ENCODE data around the gene EEF1G. TPM values are rescaled to one million over a fixed set of nuclear protein-coding genes. Genes with fewer than 3 reads are reported as not detected.

The EEF1G gene
- total and polyA plus RNA-seq, 2 of the 13 experiments (the other 11 are each of a cell fraction or from before 2014, with no cell fraction given), result 1,787 to 2,144 TPM

DNA sequence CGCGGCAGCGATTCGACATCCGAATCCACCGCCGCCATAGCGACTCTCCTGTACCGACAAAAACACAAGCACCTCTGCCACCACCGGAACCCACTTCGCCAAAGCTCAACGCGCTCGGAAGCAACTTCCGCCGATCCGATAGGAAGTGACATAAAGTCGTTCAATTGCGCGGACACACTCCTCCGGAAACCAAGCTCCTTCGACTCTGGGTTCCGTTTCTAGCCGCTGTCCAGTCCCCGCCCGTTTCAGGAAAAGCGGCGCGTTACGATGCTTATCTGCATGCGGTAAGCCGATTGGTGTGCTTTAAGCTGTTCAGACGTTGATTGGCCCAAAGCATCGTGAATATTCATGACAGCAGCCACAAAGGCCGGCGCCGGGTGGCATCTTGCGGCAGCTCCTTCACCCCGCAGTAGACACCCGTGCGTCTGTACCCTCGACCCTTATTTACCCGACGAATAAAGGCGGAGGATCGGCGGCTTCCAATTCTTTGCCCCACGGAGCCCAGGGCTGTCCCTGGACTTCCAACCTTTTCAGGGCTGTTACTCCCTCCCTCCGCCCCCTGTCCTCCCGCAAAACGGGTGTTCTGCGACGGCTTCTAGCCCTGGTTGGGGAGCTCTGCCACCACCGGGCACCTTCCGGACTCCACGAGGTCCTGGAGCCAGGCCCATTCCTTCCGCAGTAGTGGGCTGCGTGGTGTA lies 17.9 kb upstream of the EEF1G start, which contains the start of gene TUT1 (continued):
- TF ChIP-seq, protein P1, sequence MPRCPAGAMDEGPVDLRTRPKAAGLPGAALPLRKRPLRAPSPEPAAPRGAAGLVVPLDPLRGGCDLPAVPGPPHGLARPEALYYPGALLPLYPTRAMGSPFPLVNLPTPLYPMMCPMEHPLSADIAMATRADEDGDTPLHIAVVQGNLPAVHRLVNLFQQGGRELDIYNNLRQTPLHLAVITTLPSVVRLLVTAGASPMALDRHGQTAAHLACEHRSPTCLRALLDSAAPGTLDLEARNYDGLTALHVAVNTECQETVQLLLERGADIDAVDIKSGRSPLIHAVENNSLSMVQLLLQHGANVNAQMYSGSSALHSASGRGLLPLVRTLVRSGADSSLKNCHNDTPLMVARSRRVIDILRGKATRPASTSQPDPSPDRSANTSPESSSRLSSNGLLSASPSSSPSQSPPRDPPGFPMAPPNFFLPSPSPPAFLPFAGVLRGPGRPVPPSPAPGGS (CRISPR knock-in tag; IDR thresholded peaks at IDR 0.05), result peak; percentile 63; the same call in 1 of the 2 replicates
- peak; percentile 19; the same call in 1 of the 2 replicates for TF ChIP-seq ZNF780A (CRISPR knock-in tag; IDR thresholded peaks at IDR 0.05)
- no peak; the same call in 1 of the 2 replicates for TF ChIP-seq MED13 (CRISPR knock-in tag; IDR thresholded peaks at IDR 0.05)
- TF ChIP-seq, protein P2, sequence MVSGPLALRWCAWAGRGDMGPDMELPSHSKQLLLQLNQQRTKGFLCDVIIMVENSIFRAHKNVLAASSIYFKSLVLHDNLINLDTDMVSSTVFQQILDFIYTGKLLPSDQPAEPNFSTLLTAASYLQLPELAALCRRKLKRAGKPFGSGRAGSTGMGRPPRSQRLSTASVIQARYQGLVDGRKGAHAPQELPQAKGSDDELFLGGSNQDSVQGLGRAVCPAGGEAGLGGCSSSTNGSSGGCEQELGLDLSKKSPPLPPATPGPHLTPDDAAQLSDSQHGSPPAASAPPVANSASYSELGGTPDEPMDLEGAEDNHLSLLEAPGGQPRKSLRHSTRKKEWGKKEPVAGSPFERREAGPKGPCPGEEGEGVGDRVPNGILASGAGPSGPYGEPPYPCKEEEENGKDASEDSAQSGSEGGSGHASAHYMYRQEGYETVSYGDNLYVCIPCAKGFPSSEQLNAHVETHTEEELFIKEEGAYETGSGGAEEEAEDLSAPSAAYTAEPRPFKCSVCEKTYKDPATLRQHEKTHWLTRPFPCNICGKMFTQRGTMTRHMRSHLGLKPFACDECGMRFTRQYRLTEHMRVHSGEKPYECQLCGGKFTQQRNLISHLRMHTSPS (CRISPR knock-in tag; IDR thresholded peaks at IDR 0.05; ENCODE audit: low read depth), result peak; percentile 81; the same call in 1 of the 2 replicates
- TF ChIP-seq ZNF773 (CRISPR knock-in tag; IDR thresholded peaks at IDR 0.05; ENCODE audit: borderline replicate concordance), result 0 out of 2 replicates have a peak, but pooled peaks have one; percentile 15
- TF ChIP-seq, protein P3, sequence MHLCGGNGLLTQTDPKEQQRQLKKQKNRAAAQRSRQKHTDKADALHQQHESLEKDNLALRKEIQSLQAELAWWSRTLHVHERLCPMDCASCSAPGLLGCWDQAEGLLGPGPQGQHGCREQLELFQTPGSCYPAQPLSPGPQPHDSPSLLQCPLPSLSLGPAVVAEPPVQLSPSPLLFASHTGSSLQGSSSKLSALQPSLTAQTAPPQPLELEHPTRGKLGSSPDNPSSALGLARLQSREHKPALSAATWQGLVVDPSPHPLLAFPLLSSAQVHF (CRISPR knock-in tag; IDR thresholded peaks at IDR 0.05), result peak; percentile 64; the same call in 1 of the 2 replicates
- no peak for TF ChIP-seq ZNF263 (CRISPR knock-in tag; IDR thresholded peaks at IDR 0.05)
- TF ChIP-seq ZNF550 (CRISPR knock-in tag; IDR thresholded peaks at IDR 0.05; ENCODE audit: borderline replicate concordance), result no peak
- TF ChIP-seq, protein P4, sequence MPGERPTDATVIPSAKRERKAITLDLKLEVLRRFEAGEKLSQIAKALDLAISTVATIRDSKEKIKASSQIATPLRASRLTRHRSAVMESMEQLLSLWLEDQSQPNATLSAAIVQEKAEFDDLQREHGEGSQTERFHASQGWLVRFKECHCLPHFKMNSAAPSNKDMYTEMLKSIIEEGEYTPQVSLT (CRISPR knock-in tag; IDR thresholded peaks at IDR 0.05; ENCODE audit: borderline replicate concordance, low read depth), result no peak
- no peak for TF ChIP-seq ZNF530 (CRISPR knock-in tag; IDR thresholded peaks at IDR 0.05; ENCODE audit: low read depth)
- TF ChIP-seq, protein P5, sequence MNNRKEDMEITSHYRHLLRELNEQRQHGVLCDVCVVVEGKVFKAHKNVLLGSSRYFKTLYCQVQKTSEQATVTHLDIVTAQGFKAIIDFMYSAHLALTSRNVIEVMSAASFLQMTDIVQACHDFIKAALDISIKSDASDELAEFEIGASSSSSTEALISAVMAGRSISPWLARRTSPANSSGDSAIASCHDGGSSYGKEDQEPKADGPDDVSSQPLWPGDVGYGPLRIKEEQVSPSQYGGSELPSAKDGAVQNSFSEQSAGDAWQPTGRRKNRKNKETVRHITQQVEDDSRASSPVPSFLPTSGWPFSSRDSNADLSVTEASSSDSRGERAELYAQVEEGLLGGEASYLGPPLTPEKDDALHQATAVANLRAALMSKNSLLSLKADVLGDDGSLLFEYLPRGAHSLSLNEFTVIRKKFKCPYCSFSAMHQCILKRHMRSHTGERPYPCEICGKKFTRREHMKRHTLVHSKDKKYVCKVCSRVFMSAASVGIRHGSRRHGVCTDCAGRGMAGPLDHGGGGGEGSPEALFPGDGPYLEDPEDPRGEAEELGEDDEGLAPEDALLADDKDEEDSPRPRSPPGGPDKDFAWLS (CRISPR knock-in tag; IDR thresholded peaks at IDR 0.05; ENCODE audit: borderline replicate concordance), result no peak; the same call in 1 of the 2 replicates
- peak; percentile 91; the same call in 1 of the 2 replicates for TF ChIP-seq CBX5 (CRISPR knock-in tag; IDR thresholded peaks at IDR 0.05; ENCODE audit: borderline replicate concordance)
- TF ChIP-seq ZNF670 (CRISPR knock-in tag; IDR thresholded peaks at IDR 0.05; ENCODE audit: borderline replicate concordance), result peak; percentile 57; the same call in 1 of the 2 replicates
- no peak for TF ChIP-seq ZNF737 (CRISPR knock-in tag; IDR thresholded peaks at IDR 0.05; ENCODE audit: borderline replicate concordance)
- 0 out of 2 replicates have a peak, but pooled peaks have one; percentile 26 for TF ChIP-seq CC2D1A (CRISPR knock-in tag; IDR thresholded peaks at IDR 0.05)
- no peak for TF ChIP-seq SNRNP70 (IDR thresholded peaks at IDR 0.05; ENCODE audit: low read depth, low read length)
- peak; percentile 83; the same call in 1 of the 2 replicates for TF ChIP-seq REL (CRISPR knock-in tag; conservative IDR thresholded peaks at IDR 0.05)
- no peak for TF ChIP-seq HNRNPUL1 (IDR thresholded peaks at IDR 0.05; ENCODE audit: low read depth, low read length)
- peak; percentile 87 for TF ChIP-seq YY1 (IDR thresholded peaks at IDR 0.05; ENCODE audit: insufficient read depth, insufficient replicate concordance, low read depth, low read length)
- TF ChIP-seq, protein P6, sequence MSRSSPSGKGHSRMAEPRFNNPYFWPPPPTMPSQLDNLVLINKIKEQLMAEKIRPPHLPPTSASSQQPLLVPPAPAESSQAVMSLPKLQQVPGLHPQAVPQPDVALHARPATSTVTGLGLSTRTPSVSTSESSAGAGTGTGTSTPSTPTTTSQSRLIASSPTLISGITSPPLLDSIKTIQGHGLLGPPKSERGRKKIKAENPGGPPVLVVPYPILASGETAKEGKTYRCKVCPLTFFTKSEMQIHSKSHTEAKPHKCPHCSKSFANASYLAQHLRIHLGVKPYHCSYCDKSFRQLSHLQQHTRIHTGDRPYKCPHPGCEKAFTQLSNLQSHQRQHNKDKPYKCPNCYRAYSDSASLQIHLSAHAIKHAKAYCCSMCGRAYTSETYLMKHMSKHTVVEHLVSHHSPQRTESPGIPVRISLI (CRISPR knock-in tag; IDR thresholded peaks at IDR 0.05; ENCODE audit: borderline replicate concordance), result no peak; the same call in 1 of the 2 replicates
- TF ChIP-seq BORCS8-MEF2B (CRISPR knock-in tag; IDR thresholded peaks at IDR 0.05), result peak; percentile 81

Data from HepG2 (cell line).